HEK293 (cell line): ENCODE results near the gene ZFX.
A peak's percentile ranks its signal among the peaks of the same experiment; 100 is the strongest.

Source experiments
- CTCF ChIA-PET: fragments of 350-600 bp; formaldehyde crosslinking; extraction: SDS; loops from one replicate; lab custom pipeline; 2021; ENCODE audit warnings: antibody characterized with exemption; lab: Yijun Ruan, JAX
- POLR2A ChIA-PET: fragments of 300-600 bp; formaldehyde crosslinking; extraction: SDS; loops from one replicate; lab custom pipeline; 2020; ENCODE audit warnings: antibody characterized with exemption, inconsistent platforms; lab: Yijun Ruan, JAX
- H3K27ac ChIP-seq: fragments of 200-500 bp; sonication (Bioruptor generic); 2 replicates; pipeline ENCODE4 v1.5.1; 2014; ENCODE audit warnings: low read depth, low read length, control low read depth, inconsistent platforms; ENCODE audit errors: extremely low read depth
- H3K36me3 ChIP-seq, 2 experiments: fragments of 200-500 bp in 1 of 2; sonication (Bioruptor generic) in 1 of 2; 1 replicate in 1 of 2; 2 replicates in 1 of 2; pipeline ENCODE4 v1.5.1; 2014 to 2017; ENCODE audit warnings: inconsistent platforms in 2 of 2, low read length in 2 of 2; ENCODE audit not compliant: control insufficient read depth in 2 of 2, insufficient read depth in 1 of 2
- H3K4me1 ChIP-seq: fragments of 200-500 bp; sonication (Bioruptor generic); 2 replicates; pipeline ENCODE4 v1.5.1; 2014; ENCODE audit warnings: mild to moderate bottlenecking, low read length, inconsistent platforms; ENCODE audit not compliant: control insufficient read depth, insufficient read depth
- H3K4me3 ChIP-seq: 2 replicates; pipeline ENCODE4 v1.5.1; 2011; ENCODE audit warnings: low read depth, mild to moderate bottlenecking, control low read depth, low read length, moderate library complexity
- H3K9me3 ChIP-seq: fragments of 200-500 bp; sonication (Bioruptor generic); 2 replicates; pipeline ENCODE4 v1.5.1; 2014; ENCODE audit warnings: low read depth, low read length, inconsistent platforms; ENCODE audit not compliant: control insufficient read depth, insufficient read depth
- PRDM1 ChIP-seq: fragments of 450-650 bp; formaldehyde crosslinking; IDR thresholded peaks from 2 replicates; pipeline ENCODE4; 2016; ENCODE audit warnings: missing biosample characterization, missing genetic modification characterization
- SALL2 ChIP-seq: fragments of 450-650 bp; formaldehyde crosslinking; IDR thresholded peaks from 2 replicates; pipeline ENCODE4 v1.5.0; 2017; ENCODE audit warnings: missing biosample characterization, mild to moderate bottlenecking, missing genetic modification characterization, borderline replicate concordance
- YY1 ChIP-seq: fragments of 450-650 bp; formaldehyde crosslinking; IDR thresholded peaks from 2 replicates; pipeline ENCODE4 v1.5.1; 2018; ENCODE audit warnings: missing biosample characterization, missing genetic modification characterization
- ZBTB20 ChIP-seq: fragments of 450-650 bp; formaldehyde crosslinking; IDR thresholded peaks from 2 replicates; pipeline ENCODE4 v1.5.1; 2016; ENCODE audit warnings: missing biosample characterization, missing genetic modification characterization
- ZFP37 ChIP-seq: fragments of 450-650 bp; formaldehyde crosslinking; IDR thresholded peaks from 2 replicates; pipeline ENCODE4 v1.5.1; 2016; ENCODE audit warnings: missing biosample characterization, missing genetic modification characterization
- ZNF211 ChIP-seq: fragments of 450-650 bp; formaldehyde crosslinking; IDR thresholded peaks from 2 replicates; pipeline ENCODE4 v1.5.1; 2016; ENCODE audit warnings: low read depth, missing biosample characterization, missing genetic modification characterization
- ZNF266 ChIP-seq: fragments of 450-650 bp; formaldehyde crosslinking; IDR thresholded peaks from 2 replicates; pipeline ENCODE4 v1.5.1; 2016; ENCODE audit warnings: missing biosample characterization, missing genetic modification characterization, low read depth
- ZNF473 ChIP-seq: fragments of 450-650 bp; formaldehyde crosslinking; IDR thresholded peaks from 2 replicates; pipeline ENCODE4 v1.5.1; 2017; ENCODE audit warnings: missing biosample characterization, missing genetic modification characterization
- ZNF488 ChIP-seq: fragments of 450-650 bp; formaldehyde crosslinking; IDR thresholded peaks from 2 replicates; pipeline ENCODE4 v1.5.1; 2016; ENCODE audit warnings: missing biosample characterization, missing genetic modification characterization
- ZNF510 ChIP-seq: fragments of 450-650 bp; formaldehyde crosslinking; IDR thresholded peaks from 2 replicates; pipeline ENCODE4 v1.5.1; 2018; ENCODE audit warnings: mild to moderate bottlenecking, missing genetic modification characterization, missing biosample characterization; ENCODE audit not compliant: insufficient replicate concordance
- ZNF513 ChIP-seq: fragments of 450-650 bp; IDR thresholded peaks from 2 replicates; pipeline ENCODE4 v1.5.1; 2018; ENCODE audit warnings: missing biosample characterization, missing genetic modification characterization
- ZNF560 ChIP-seq: fragments of 450-650 bp; formaldehyde crosslinking; IDR thresholded peaks from 2 replicates; pipeline ENCODE4 v1.5.1; 2017; ENCODE audit warnings: missing biosample characterization, missing genetic modification characterization, borderline replicate concordance
- ZNF670 ChIP-seq: fragments of 450-650 bp; formaldehyde crosslinking; IDR thresholded peaks from 2 replicates; pipeline ENCODE4 v1.5.1; 2016; ENCODE audit warnings: missing biosample characterization, missing genetic modification characterization, low read depth
- ZNF692 ChIP-seq: fragments of 450-650 bp; formaldehyde crosslinking; IDR thresholded peaks from 2 replicates; pipeline ENCODE4 v1.5.1; 2016; ENCODE audit warnings: missing biosample characterization, missing genetic modification characterization
- ZNF76 ChIP-seq: fragments of 450-650 bp; formaldehyde crosslinking; IDR thresholded peaks from 2 replicates; pipeline ENCODE4; 2016; ENCODE audit warnings: low read depth, missing biosample characterization, missing genetic modification characterization, borderline replicate concordance
- TF ChIP-seq, protein P1 (sequence below): fragments of 450-650 bp; formaldehyde crosslinking; IDR thresholded peaks from 2 replicates; pipeline ENCODE4 v1.5.1; 2017; ENCODE audit warnings: missing biosample characterization, missing genetic modification characterization

The ZFX gene

GRCh38 chrX:24243188-24243587 lies 93.7 kb downstream of the ZFX start:
- CTCF ChIA-PET: interaction anchor here (0.6 to 5.0 kb wide), 15 partner anchors 8 to 481 kb away, joined by 3 to 28 read pairs (median 4); partner anchors contain the start of gene EIF2S3
- Histone ChIP-seq H3K4me1 (peaks cover 12% of the 10 kb centered on the region), H3K36me3 (no peaks in the 10 kb centered on the region), H3K27ac (no peak overlapping the region), H3K9me3 (no peaks in the 10 kb centered on the region), H3K4me3 (no peak overlapping the region)
- POLR2A ChIA-PET: interaction anchor here (0.5 to 2.3 kb wide), 3 partner anchors 161 to 189 kb away, joined by 3 to 9 read pairs (median 5); no protein-coding TSS in a partner anchor
- TF ChIP-seq ZBTB20 (tag by site-specific recombination) (peak; percentile 28; the same call in 1 of the 2 replicates), ZNF76 (no peak)

- Histone ChIP-seq H3K4me1 (peaks cover 12% of the 10 kb centered on the region), H3K9me3 (no peaks in the 10 kb centered on the region), H3K4me3 (no peak overlapping the region), H3K36me3 (no peaks in the 10 kb centered on the region), H3K27ac (no peak overlapping the region)
- CTCF ChIA-PET: interaction anchor here (0.6 to 5.0 kb wide), 12 partner anchors 8 to 918 kb away, joined by 3 to 28 read pairs (median 4); partner anchors contain the start of gene EIF2S3
- TF ChIP-seq SALL2 (tag by site-specific recombination): no peak
- TF ChIP-seq, protein P1, sequence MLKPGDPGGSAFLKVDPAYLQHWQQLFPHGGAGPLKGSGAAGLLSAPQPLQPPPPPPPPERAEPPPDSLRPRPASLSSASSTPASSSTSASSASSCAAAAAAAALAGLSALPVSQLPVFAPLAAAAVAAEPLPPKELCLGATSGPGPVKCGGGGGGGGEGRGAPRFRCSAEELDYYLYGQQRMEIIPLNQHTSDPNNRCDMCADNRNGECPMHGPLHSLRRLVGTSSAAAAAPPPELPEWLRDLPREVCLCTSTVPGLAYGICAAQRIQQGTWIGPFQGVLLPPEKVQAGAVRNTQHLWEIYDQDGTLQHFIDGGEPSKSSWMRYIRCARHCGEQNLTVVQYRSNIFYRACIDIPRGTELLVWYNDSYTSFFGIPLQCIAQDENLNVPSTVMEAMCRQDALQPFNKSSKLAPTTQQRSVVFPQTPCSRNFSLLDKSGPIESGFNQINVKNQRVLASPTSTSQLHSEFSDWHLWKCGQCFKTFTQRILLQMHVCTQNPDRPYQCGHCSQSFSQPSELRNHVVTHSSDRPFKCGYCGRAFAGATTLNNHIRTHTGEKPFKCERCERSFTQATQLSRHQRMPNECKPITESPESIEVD (tag by site-specific recombination): 0 out of 2 replicates have a peak, but pooled peaks have one; percentile 58
- TF ChIP-seq, all 188 proteins: peak for 1
- POLR2A ChIA-PET: interaction anchor here (0.6 to 2.3 kb wide), 2 partner anchors 175 to 190 kb away, joined by 5 to 9 read pairs; no protein-coding TSS in a partner anchor
Measured at GRCh38 chrX:24243692-24244091, 94.2 kb downstream of the ZFX start.

GRCh38 chrX:24245202-24245601 lies 95.7 kb downstream of the ZFX start:
- H3K27ac ChIP-seq: no peak overlapping the region
- CTCF ChIA-PET: interaction anchor here (0.6 to 0.7 kb wide), 3 partner anchors 73 to 217 kb away, joined by 3 read pairs; no protein-coding TSS in a partner anchor

More at GRCh38 chrX:24245202-24245601, 95.7 kb downstream of the ZFX start:
- Histone ChIP-seq H3K9me3 (no peaks in the 10 kb centered on the region), H3K4me3 (no peak overlapping the region), H3K4me1 (peaks cover 12% of the 10 kb centered on the region), H3K36me3 (no peaks in the 10 kb centered on the region)
- peak; percentile 30 for TF ChIP-seq ZNF510 (tag by site-specific recombination)
- no peak for TF ChIP-seq ZNF266
- TF ChIP-seq ZNF560 (tag by site-specific recombination): no peak
- no peak for TF ChIP-seq YY1 (tag by site-specific recombination)
- TF ChIP-seq PRDM1 (tag by site-specific recombination): peak; percentile 20; the same call in 1 of the 2 replicates
- no peak for TF ChIP-seq ZNF488
- no peak for TF ChIP-seq ZNF513 (tag by site-specific recombination)
- no peak for TF ChIP-seq ZFP37
- TF ChIP-seq ZNF670 (tag by site-specific recombination): no peak
- no peak for TF ChIP-seq ZNF473 (tag by site-specific recombination)
- TF ChIP-seq ZNF211 (tag by site-specific recombination): no peak
- no peak for TF ChIP-seq ZNF692 (tag by site-specific recombination)
- POLR2A ChIA-PET: no interaction called here
